HG02884 (cell line): ENCODE measurements around the gene APCS.
A peak's percentile ranks its signal among the peaks of the same experiment; 100 is the strongest.

Source experiments
- ATAC-seq: cut with Tn5 transposase; IDR thresholded peaks from one replicate; pipeline ENCODE4 v1.9.1; 2021; ENCODE audit warnings: mild to moderate bottlenecking, moderate library complexity; ENCODE audit not compliant: unreplicated experiment

Gene APCS

GRCh38 chr1:159587461-159587951 lies at the start of gene APCS:
TSS of gene APCS (plus strand) at chr1:159587826. CDS start at chr1:159587922, 96 bp downstream.
- no peak for ATAC-seq

- no peak for ATAC-seq
These were observed 39.5 kb upstream of the APCS start for GRCh38 chr1:159548126-159548525.

GRCh38 chr1:159554261-159554660 lies 33.4 kb upstream of the APCS start:
- ATAC-seq: no peak

GRCh38 chr1:159554696-159555095 lies 32.9 kb upstream of the APCS start:
- ATAC-seq: no peak

GRCh38 chr1:159556931-159557369 lies 30.7 kb upstream of the APCS start:
- ATAC-seq: no peak

- no peak for ATAC-seq
These were observed 27.0 kb upstream of the APCS start for GRCh38 chr1:159560599-159560998.

GRCh38 chr1:159561497-159561896 lies 26.1 kb upstream of the APCS start:
- ATAC-seq: no peak

GRCh38 chr1:159562680-159563079 lies 24.9 kb upstream of the APCS start:
- ATAC-seq: no peak

- no peak for ATAC-seq
These were observed 10.2 kb upstream of the APCS start for GRCh38 chr1:159577446-159577845.

- peak; percentile 57 for ATAC-seq
These were observed 7.3 kb upstream of the APCS start for GRCh38 chr1:159580340-159580739.

GRCh38 chr1:159581422-159581821 lies 6.2 kb upstream of the APCS start:
- ATAC-seq: no peak

- no peak for ATAC-seq
These were observed 3.1 kb upstream of the APCS start for GRCh38 chr1:159584536-159584935.

GRCh38 chr1:159591981-159592380 lies 4.4 kb downstream of the APCS start:
- no peak for ATAC-seq

GRCh38 chr1:159594625-159595405 lies 7.2 kb downstream of the APCS start:
- no peak for ATAC-seq

- ATAC-seq: no peak
These were observed 10.6 kb downstream of the APCS start for GRCh38 chr1:159598196-159598595.

- no peak for ATAC-seq
These were observed 13.3 kb downstream of the APCS start for GRCh38 chr1:159600894-159601293.

GRCh38 chr1:159602501-159602999 lies 14.9 kb downstream of the APCS start:
- no peak for ATAC-seq

GRCh38 chr1:159612211-159612885 lies 24.7 kb downstream of the APCS start:
- ATAC-seq: no peak

GRCh38 chr1:159632922-159633321 lies 45.3 kb downstream of the APCS start:
- ATAC-seq: no peak
